Heart left ventricle (tissue), 16 donors: ENCODE data around the gene IPO8. TPM values are rescaled to one million over a fixed set of nuclear protein-coding genes. Genes with fewer than 3 reads are reported as not detected.

ENCODE experiments used
- ATAC-seq, 4 donors: fragments of 200-7000 bp; cut with Tn5 transposase; one replicate each; pipeline ENCODE4 v1.9.1; 2020 to 2022; ENCODE audit warnings: moderate library complexity in 4 of 4, mild to moderate bottlenecking in 3 of 4, moderate number of reproducible peaks in 1 of 4
- DNase-seq, 5 donors: peaks; one replicate each; pipeline ENCODE4 v3.0.0-alpha.2; 2020
- H3K27ac ChIP-seq, 12 donors: fragments of 200-600 bp; sonication (generic) in 4 of 12; one replicate each; pipeline versions ENCODE4 v1.5.0 to v1.8.0; 2016 to 2022; ENCODE audit warnings: mild to moderate bottlenecking in 2 of 12
- H3K27me3 ChIP-seq, 9 donors: fragments of 200-600 bp; sonication (generic) in 2 of 9; one replicate each; pipeline versions ENCODE4 v1.5.1 to v1.8.0; 2016 to 2022; ENCODE audit warnings: mild to moderate bottlenecking in 3 of 9
- H3K36me3 ChIP-seq, 9 donors: fragments of 200-600 bp; sonication (generic) in 2 of 9; one replicate each; pipeline versions ENCODE4 v1.5.0 to v1.8.0; 2018 to 2022; ENCODE audit warnings: mild to moderate bottlenecking in 2 of 9
- H3K4me1 ChIP-seq, 12 donors: fragments of 200-600 bp; sonication (generic) in 4 of 12; one replicate each; pipeline versions ENCODE4 v1.5.0 to v1.8.0; 2016 to 2022; ENCODE audit warnings: mild to moderate bottlenecking in 3 of 12
- H3K4me3 ChIP-seq, 12 donors: fragments of 200-600 bp; sonication (generic) in 4 of 12; one replicate each; pipeline versions ENCODE4 v1.5.0 to v1.8.0; 2017 to 2022; ENCODE audit warnings: mild to moderate bottlenecking in 9 of 12, moderate library complexity in 4 of 12
- H3K9me3 ChIP-seq, 12 donors: fragments of 200-600 bp; sonication (generic) in 4 of 12; one replicate each; pipeline versions ENCODE4 v1.5.0 to v1.8.0; 2016 to 2022; ENCODE audit warnings: mild to moderate bottlenecking in 1 of 12
- CTCF ChIP-seq, 12 donors: fragments of 200-600 bp; sonication (generic) in 4 of 12; IDR thresholded peaks; one replicate each; pipeline versions ENCODE4 v1.5.0 to v1.8.0; 2018 to 2022; ENCODE audit warnings: antibody characterized with exemption in 12 of 12, mild to moderate bottlenecking in 5 of 12
- POLR2A ChIP-seq, 2 donors: fragments of 450-650 bp; IDR thresholded peaks; one replicate each; pipeline ENCODE4 v1.6.1; 2017; ENCODE audit warnings: antibody characterized with exemption in 2 of 2, mild to moderate bottlenecking in 2 of 2, moderate library complexity in 2 of 2
- whole genome bisulfite sequencing, 4 donors: extraction: QIAGEN DNeasy Blood & Tissue Kit in 2 of 4; methylation state at CpG; one replicate each; pipeline versions ENCODE4 v1.1.5 to v1.1.7; 2013 to 2018; 5-methylcytosine and 5-hydroxymethylcytosine counted together
- intact Hi-C, 10 donors: fragments of 100-400 bp; cut with DNase I; formaldehyde crosslinking; loops; one replicate each; pipeline versions ENCODE4 v1.11.1 to v1.14.2; 2022
- polyA plus RNA-seq, 2 donors: library from polyadenylated mRNA; stranded (reverse); fragments of 200-250 nt; gene quantifications; one replicate each; pipeline ENCODE4 v1.2.3, GENCODE V29; 2013
- total RNA-seq, 9 donors: library from RNA; depleted of rRNA in 2 of 9; stranded (reverse); fragments of >200 nt in 2 of 9; fragmentation: NEBNext Ultra II Directional in 3 of 9; extraction: Animal tissue kit (Norgen Biotek cat#: 25700) in 3 of 9; gene quantifications; one replicate each; pipeline versions ENCODE4 v1.1.0 to v1.2.4, GENCODE V29; 2016 to 2023
- donor health status: ischemic (EF 13 %, LVEDD 7.1; RV severe dilation, severe dysfunction).
- donor health status: healthy with polysubstance abuse.
- donor health status: DM: no; HTN: yes; CAD: no.
- donor health status: DM: no; HTN: no; CAD: no.
- donor health status: ischemic (EF 25% LVEDD 6.9; RV normal size, moderate dysfunction).
- donor health status: ischemic (EF 25% LVEDD 5.7; RV mildly dilated, moderate dysfunction).
- donor health status: healthy.
- donor health status: DM: yes; HTN: yes; CAD: no.
- donor health status: ischemic (EF 35%, LVEDD 5.7; RV mildly dilated, moderate dysfunction).
- donor health status: nonischemic (EF 11% LVEDD 7.7; RV severe dilation, severe dysfunction).
- donor health status: DM: yes; HTN: yes; CAD: no.
- donor health status: PGD.
- donor health status: ischemic (EF 29% LVEDD 5.4; RV normal size, mild dysfunction).
- donor health status: nonischemic (EF 23%, LVEDD 6.1; RV moderate dilation, normal function).

IPO8 gene
- total and polyA plus RNA-seq, 11 donors, result 6.1 to 37.2 (median 25.8) TPM

GRCh38 chr12:30602678-30603077 lies 93.0 kb downstream of the IPO8 start:
- Histone ChIP-seq H3K36me3 (no peaks in the 10 kb centered on the region), H3K27ac (no peak overlapping the region), H3K4me1 (no peaks in the 10 kb centered on the region), H3K4me3 (no peak overlapping the region), H3K9me3 (peaks cover 0 to 32% (median 7%) of the 10 kb centered on the region in 12 donors), H3K27me3 (no peaks in the 10 kb centered on the region)
- DNase-seq, result no peak
- intact Hi-C loops, result no loop called here
- ATAC-seq, result no peak
- 90 to 93% (median 91%) methylated on average over 3 of the region's 3 CpGs for WGBS, 4 donors
- no peak for TF ChIP-seq POLR2A (IDR thresholded peaks at IDR 0.05)
- TF ChIP-seq CTCF (IDR thresholded peaks at IDR 0.05), result no peak

GRCh38 chr12:30599608-30600007 lies 96.1 kb downstream of the IPO8 start:
- DNase-seq, result no peak
- intact Hi-C loops, result no loop called here
- no peak for ATAC-seq
- TF ChIP-seq CTCF (IDR thresholded peaks at IDR 0.05) (no peak), POLR2A (IDR thresholded peaks at IDR 0.05) (no peak)
- no peaks in the 10 kb centered on the region for H3K4me1 ChIP-seq
- WGBS, 4 donors, result 39 to 66% (median 61%) methylated on average over 2 of the region's 2 CpGs
- peaks cover 0 to 29% (median 7%) of the 10 kb centered on the region in 12 donors for H3K9me3 ChIP-seq
- H3K4me3 ChIP-seq, result no peak overlapping the region
- H3K27ac ChIP-seq, result no peak overlapping the region
- no peaks in the 10 kb centered on the region for H3K36me3 ChIP-seq
- no peaks in the 10 kb centered on the region for H3K27me3 ChIP-seq

DNA sequence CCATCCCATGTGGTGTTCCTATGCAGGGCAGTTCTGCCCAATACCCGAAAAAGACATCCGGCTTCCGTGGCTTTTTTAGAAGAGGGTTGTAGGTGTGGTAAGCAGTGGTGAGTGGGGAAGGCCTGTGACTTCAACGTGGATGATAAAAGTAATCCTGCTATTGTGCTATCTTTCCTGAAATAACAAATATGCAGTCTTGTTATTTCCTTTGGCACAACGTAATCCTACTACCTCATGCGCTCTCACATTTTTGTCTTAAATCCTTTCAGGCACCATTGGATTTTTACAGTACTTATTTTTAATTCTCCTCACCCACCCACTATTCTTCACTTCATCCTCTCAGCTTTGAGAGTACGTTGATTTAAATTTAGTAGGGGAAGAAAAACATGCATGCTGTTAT lies 96.8 kb downstream of the IPO8 start:
- Histone ChIP-seq H3K27ac (no peak overlapping the region), H3K4me3 (no peak overlapping the region), H3K36me3 (no peaks in the 10 kb centered on the region), H3K9me3 (peaks cover 0 to 29% (median 7%) of the 10 kb centered on the region in 12 donors), H3K4me1 (no peaks in the 10 kb centered on the region), H3K27me3 (no peaks in the 10 kb centered on the region)
- intact Hi-C loops, result no loop called here
- 61 to 67% (median 63%) methylated on average over 7 of the region's 7 CpGs for WGBS, 4 donors
- ATAC-seq (no peak), DNase-seq (no peak)
- no peak for TF ChIP-seq CTCF (IDR thresholded peaks at IDR 0.05)
- no peak for TF ChIP-seq POLR2A (IDR thresholded peaks at IDR 0.05)

GRCh38 chr12:30595742-30596141 lies 99.9 kb downstream of the IPO8 start:
- intact Hi-C loops, result no loop called here
- H3K4me3 ChIP-seq, result no peak overlapping the region
- H3K36me3 ChIP-seq, result no peaks in the 10 kb centered on the region
- H3K9me3 ChIP-seq, result peaks cover 0 to 6% (median 0%) of the 10 kb centered on the region in 12 donors
- no peak for TF ChIP-seq POLR2A (IDR thresholded peaks at IDR 0.05)
- TF ChIP-seq CTCF (IDR thresholded peaks at IDR 0.05), result no peak
- no peaks in the 10 kb centered on the region for H3K27me3 ChIP-seq
- H3K27ac ChIP-seq, result no peak overlapping the region
- 89 to 93% (median 92%) methylated on average over 5 of the region's 5 CpGs for WGBS, 4 donors
- ATAC-seq, result no peak
- H3K4me1 ChIP-seq, result no peaks in the 10 kb centered on the region
- DNase-seq, result no peak
